GM23248 (cell line): ENCODE data around the gene TBATA.

Experiments used
- EZH2 ChIP-seq: fragments of 200-600 bp; sonication (generic); IDR thresholded peaks from 2 replicates; pipeline ENCODE4 v1.6.1; 2018; ENCODE audit warnings: antibody characterized with exemption, mild to moderate bottlenecking; ENCODE audit not compliant: insufficient read depth, poor library complexity, severe bottlenecking
- EZH2phosphoT487 ChIP-seq: fragments of 200-600 bp; sonication (generic); IDR thresholded peaks from 2 replicates; pipeline ENCODE4 v1.6.1; 2018; ENCODE audit warnings: antibody characterized with exemption, moderate library complexity, mild to moderate bottlenecking, low read depth; ENCODE audit not compliant: insufficient read depth

DNA sequence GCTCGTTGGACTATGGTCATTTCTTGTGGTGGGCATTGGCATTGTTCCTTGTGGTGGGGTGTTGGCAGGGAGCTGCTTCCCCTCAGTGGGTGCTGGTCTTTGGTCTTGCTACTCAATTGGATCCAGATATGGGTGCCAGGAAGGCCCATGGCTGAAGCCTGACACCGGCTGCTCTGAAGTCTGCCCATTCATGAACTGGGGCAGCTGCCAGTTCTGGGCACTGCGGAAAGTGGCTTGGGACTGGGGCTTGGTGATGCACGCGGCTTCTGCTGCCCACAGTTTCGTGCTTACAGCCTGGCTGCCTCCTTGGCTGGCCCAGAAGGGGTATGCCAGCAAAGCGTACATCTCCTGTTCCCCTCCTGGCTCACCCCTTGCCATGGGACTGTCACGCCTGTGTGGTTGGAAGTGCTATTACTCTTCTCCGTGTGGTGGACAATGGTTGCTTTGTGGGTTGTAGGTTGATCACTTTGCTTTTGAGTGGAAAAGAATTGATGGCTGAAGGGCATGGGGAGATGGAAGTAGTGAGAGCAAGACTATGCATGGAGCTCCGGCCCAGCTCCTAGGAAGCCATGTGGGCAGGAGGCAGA, 58.2 kb downstream of the TBATA start:
- TF ChIP-seq EZH2 (no peak), EZH2phosphoT487 (no peak)
